MM.1S (cell line): Measurements from ENCODE around the gene RCAN1.

Experiments used
- DNase-seq: peaks from one replicate; pipeline ENCODE4 v3.0.0-alpha.2; 2015
- H2AFZ ChIP-seq: fragments of 300-600 bp; sonication (generic); 2 replicates; pipeline ENCODE4 v1.6.0; 2016; ENCODE audit warnings: antibody characterized with exemption, low read length
- H3F3A ChIP-seq: fragments of 300-600 bp; sonication (generic); 2 replicates; pipeline ENCODE4 v1.6.1; 2016; ENCODE audit warnings: mild to moderate bottlenecking, antibody characterized with exemption, low read length, moderate library complexity, mixed read lengths; ENCODE audit not compliant: insufficient read depth
- H3K27ac ChIP-seq: fragments of 300-600 bp; sonication (generic); 2 replicates; pipeline ENCODE4 v1.5.1; 2016; ENCODE audit warnings: mild to moderate bottlenecking, low read length
- H3K27me3 ChIP-seq: fragments of 300-600 bp; sonication (generic); replicated peaks from 2 replicates; pipeline ENCODE4 v1.6.0; 2016; ENCODE audit warnings: low read length; ENCODE audit not compliant: insufficient read depth
- H3K36me3 ChIP-seq: fragments of 300-600 bp; sonication (generic); replicated peaks from 2 replicates; pipeline ENCODE4 v1.6.1; 2016; ENCODE audit warnings: mild to moderate bottlenecking, low read length, mixed read lengths; ENCODE audit not compliant: insufficient read depth
- H3K4me1 ChIP-seq: fragments of 300-600 bp; sonication (generic); 2 replicates; pipeline ENCODE4 v1.6.1; 2016; ENCODE audit warnings: low read length, mixed read lengths
- H3K4me2 ChIP-seq: fragments of 300-600 bp; sonication (generic); 2 replicates; pipeline ENCODE4 v1.6.0; 2016; ENCODE audit warnings: low read depth, low read length
- H3K4me3 ChIP-seq: fragments of 300-600 bp; sonication (generic); 2 replicates; pipeline ENCODE4 v1.5.1; 2016; ENCODE audit warnings: low read length, mixed read lengths
- H3K79me2 ChIP-seq: fragments of 300-600 bp; sonication (generic); 2 replicates; pipeline ENCODE4 v1.6.1; 2016; ENCODE audit warnings: mixed run types, low read length, mixed read lengths
- H3K9ac ChIP-seq: fragments of 300-600 bp; sonication (generic); 2 replicates; pipeline ENCODE4 v1.6.1; 2016; ENCODE audit warnings: low read length, mixed read lengths
- H3K9me2 ChIP-seq: fragments of 300-600 bp; sonication (generic); replicated peaks from 2 replicates; pipeline ENCODE4 v1.6.1; 2016; ENCODE audit warnings: mild to moderate bottlenecking, low read length, mixed read lengths; ENCODE audit not compliant: insufficient read depth
- H3K9me3 ChIP-seq: fragments of 300-600 bp; sonication (generic); replicated peaks from 2 replicates; pipeline ENCODE4 v1.6.1; 2016; ENCODE audit warnings: mild to moderate bottlenecking, low read length, mixed read lengths; ENCODE audit not compliant: insufficient read depth
- H4K20me1 ChIP-seq: fragments of 300-600 bp; sonication (generic); 2 replicates; pipeline ENCODE4 v1.6.1; 2016; ENCODE audit warnings: mild to moderate bottlenecking, low read length, moderate library complexity, mixed read lengths; ENCODE audit not compliant: insufficient read depth
- CTCF ChIP-seq: fragments of 300-600 bp; sonication (generic); IDR thresholded peaks from 2 replicates; pipeline ENCODE4 v1.5.1; 2016; ENCODE audit warnings: antibody characterized with exemption, low read length, mixed read lengths
- EZH2 ChIP-seq: fragments of 300-600 bp; sonication (generic); optimal IDR thresholded peaks from 2 replicates; pipeline ENCODE3; 2017; ENCODE audit warnings: low read depth, mild to moderate bottlenecking, antibody characterized with exemption, low read length, mixed read lengths
- EZH2phosphoT487 ChIP-seq: fragments of 300-600 bp; sonication (generic); IDR thresholded peaks from 2 replicates; pipeline ENCODE4 v1.6.1; 2018; ENCODE audit warnings: antibody characterized with exemption, low read length

Gene RCAN1

GRCh38 chr21:34625030-34625593 lies 10.2 kb upstream of the RCAN1 start:
- H3K4me2 ChIP-seq, result no peak overlapping the region
- no peaks in the 10 kb centered on the region for H3K36me3 ChIP-seq
- TF ChIP-seq EZH2 (no peak), EZH2phosphoT487 (no peak), CTCF (no peak)
- no peak for DNase-seq
- no peaks in the 10 kb centered on the region for H3K9me3 ChIP-seq
- no peak overlapping the region for H3K9ac ChIP-seq
- H2AFZ ChIP-seq, result no peak overlapping the region
- no peaks in the 10 kb centered on the region for H3F3A ChIP-seq
- H3K79me2 ChIP-seq, result no peaks in the 10 kb centered on the region
- H4K20me1 ChIP-seq, result no peaks in the 10 kb centered on the region
- no peaks in the 10 kb centered on the region for H3K27me3 ChIP-seq
- H3K27ac ChIP-seq, result no peak overlapping the region
- no peaks in the 10 kb centered on the region for H3K9me2 ChIP-seq
- H3K4me3 ChIP-seq, result no peak overlapping the region
- peaks cover 8% of the 10 kb centered on the region for H3K4me1 ChIP-seq

DNA sequence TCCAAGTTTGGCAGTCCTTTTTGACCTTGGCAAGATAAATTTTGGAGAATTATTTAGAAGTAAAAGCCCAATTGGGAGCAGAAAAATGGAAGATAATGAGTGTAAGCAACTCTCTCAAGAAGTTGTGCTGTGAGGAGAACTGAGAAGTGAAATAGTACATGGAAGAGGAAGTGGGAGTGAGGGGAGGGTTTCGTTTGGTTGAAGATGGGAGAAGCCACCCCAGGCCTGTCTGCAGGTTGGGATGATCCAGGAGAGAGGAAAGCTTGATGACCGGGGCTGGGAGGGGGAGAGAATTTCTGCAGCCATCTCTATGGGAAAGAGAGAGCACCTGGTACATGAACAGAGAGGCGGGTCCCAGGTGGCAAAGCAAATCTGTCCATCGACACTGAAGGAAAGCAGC lies 8.6 kb upstream of the RCAN1 start:
- no peaks in the 10 kb centered on the region for H3F3A ChIP-seq
- H3K9ac ChIP-seq, result no peak overlapping the region
- no peaks in the 10 kb centered on the region for H3K79me2 ChIP-seq
- no peak overlapping the region for H3K27ac ChIP-seq
- no peaks in the 10 kb centered on the region for H3K27me3 ChIP-seq
- H2AFZ ChIP-seq, result no peak overlapping the region
- no peaks in the 10 kb centered on the region for H3K36me3 ChIP-seq
- no peak for DNase-seq
- no peaks in the 10 kb centered on the region for H3K9me2 ChIP-seq
- no peak overlapping the region for H3K4me3 ChIP-seq
- no peak overlapping the region for H3K4me2 ChIP-seq
- H3K9me3 ChIP-seq, result no peaks in the 10 kb centered on the region
- H4K20me1 ChIP-seq, result no peaks in the 10 kb centered on the region
- peaks cover 8% of the 10 kb centered on the region for H3K4me1 ChIP-seq
- TF ChIP-seq CTCF, result no peak
- no peak for TF ChIP-seq EZH2phosphoT487
- no peak for TF ChIP-seq EZH2

- Histone ChIP-seq H4K20me1 (no peaks in the 10 kb centered on the region), H3K9me3 (no peaks in the 10 kb centered on the region), H3K79me2 (no peaks in the 10 kb centered on the region), H3K4me2 (no peak overlapping the region), H3K9ac (no peak overlapping the region), H3K27me3 (no peaks in the 10 kb centered on the region), H3K36me3 (no peaks in the 10 kb centered on the region), H3F3A (no peaks in the 10 kb centered on the region), H2AFZ (no peak overlapping the region), H3K4me1 (peaks cover 8% of the 10 kb centered on the region), H3K4me3 (no peak overlapping the region), H3K9me2 (no peaks in the 10 kb centered on the region), H3K27ac (no peak overlapping the region)
- TF ChIP-seq EZH2phosphoT487 (no peak), EZH2 (no peak), CTCF (no peak)
- no peak for DNase-seq
These were observed 6.8 kb upstream of the RCAN1 start for GRCh38 chr21:34621434-34622350.
